Islet precursor cell (in vitro differentiated cells): ENCODE results near the gene STIP1.
A peak's percentile ranks its signal among the peaks of the same experiment; 100 is the strongest.
"Not testable (repeated sequence)": the region's sequence is repeated elsewhere in the genome, so short reads cannot be mapped to it uniquely, and the experiment has no call there.

Source experiments
- DNase-seq: peaks from one replicate; pipeline ENCODE4 v3.0.0-alpha.2; 2018

STIP1 gene

DNA sequence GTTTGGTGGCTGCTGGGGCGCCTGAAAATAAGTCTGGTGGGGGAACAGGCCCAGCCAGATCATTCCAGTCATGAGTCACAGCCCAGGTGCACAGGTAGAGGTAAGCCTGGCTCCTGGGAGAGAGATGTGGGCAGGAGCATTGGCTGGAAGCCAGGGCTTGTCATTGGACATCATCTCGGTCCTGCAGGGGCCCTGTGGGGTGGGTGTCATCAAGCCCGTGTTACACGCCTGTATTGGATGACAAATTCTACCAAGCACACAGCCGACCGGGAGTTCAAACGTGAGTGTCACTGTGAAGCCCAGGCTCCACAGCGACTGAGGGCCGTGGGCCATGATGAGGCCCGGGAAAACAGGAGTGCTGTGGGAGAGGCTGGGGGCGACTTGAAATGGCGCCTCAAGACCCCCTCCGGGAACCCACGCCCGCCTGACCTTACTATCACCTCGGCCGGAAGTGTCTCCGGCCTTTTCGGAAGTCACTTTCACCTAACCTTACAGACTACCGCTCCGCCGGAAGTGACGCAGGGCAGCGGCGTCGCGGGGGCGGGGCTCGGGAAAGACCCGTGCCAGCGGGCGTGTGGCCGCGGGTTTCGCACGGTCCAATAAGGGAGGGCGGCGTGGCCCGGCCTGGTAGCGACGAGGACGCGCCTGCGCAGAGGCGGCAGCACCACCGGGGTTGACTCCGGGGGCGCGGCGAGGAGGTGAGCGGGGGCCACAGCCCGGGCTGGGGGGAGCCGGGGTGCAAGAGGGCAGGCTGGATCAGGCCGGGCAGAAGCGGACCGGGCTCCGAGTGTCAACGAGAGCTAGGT, 54.7 kb downstream of the STIP1 start, which contains the start of gene FKBP2:
TSS of gene FKBP2 (plus strand) at position 661 of the 806 bp plus-strand sequence. CDS start 1,293 bp downstream, outside the sequence.
- peak; percentile 99 for DNase-seq

DNA sequence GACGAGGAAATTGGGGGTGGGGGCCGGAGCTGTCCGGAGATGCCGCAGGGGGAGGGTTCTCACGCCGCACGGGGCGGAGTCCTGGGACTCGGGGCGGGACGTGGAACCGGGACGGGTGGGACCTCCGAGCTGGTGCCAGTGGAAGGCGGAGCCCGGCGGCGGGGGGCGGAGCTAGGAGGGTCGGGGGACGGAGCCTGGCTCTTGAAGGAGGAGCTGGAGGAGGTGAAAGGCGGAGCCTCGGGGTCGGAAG, 55.2 kb downstream of the STIP1 start:
- DNase-seq: peak; percentile 100

DNA sequence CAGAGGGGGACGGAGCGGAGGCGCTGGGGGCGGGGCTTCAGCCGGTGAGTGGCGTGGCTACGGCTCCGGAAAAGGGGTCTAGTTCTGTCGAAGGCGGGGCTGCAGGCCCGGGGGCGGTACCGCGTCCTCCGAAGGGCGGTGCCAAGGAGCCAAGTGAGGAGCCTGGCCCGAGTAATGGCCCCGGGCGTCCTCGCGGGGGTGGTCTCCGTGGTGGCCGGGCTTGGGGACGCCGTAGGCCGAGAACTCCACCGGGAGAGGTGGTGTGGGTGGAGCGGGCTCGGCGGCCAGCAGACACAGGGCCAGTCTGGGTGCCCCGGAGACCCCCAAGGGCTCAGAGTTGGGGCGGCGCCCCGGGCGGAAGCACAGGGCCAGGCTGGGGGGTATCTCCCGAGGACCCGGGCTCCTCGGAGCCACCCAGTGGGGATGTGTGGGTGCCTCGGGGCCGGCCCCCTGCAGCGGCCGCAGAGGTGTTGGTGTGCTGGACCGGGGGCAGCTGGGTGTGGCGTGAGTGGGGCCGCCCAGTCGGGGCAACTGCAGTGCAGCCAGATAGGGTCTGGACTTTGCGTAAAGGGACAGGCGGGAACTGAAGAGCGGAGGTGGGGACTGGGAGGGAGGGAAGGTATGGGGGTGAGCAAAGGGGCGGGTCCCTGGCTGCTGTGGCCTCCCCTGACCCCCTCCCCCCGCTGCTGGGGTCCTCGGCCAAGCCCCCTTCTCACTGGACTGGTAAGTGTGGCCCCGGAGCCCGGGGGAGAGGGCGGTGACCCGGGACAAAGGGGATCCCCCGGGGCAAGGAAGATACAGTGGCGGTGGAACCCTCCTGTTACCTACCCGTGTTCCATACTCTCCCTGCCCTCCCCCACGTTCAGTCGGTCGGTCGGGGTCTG, 55.8 kb downstream of the STIP1 start:
- peak; percentile 79 for DNase-seq

DNA sequence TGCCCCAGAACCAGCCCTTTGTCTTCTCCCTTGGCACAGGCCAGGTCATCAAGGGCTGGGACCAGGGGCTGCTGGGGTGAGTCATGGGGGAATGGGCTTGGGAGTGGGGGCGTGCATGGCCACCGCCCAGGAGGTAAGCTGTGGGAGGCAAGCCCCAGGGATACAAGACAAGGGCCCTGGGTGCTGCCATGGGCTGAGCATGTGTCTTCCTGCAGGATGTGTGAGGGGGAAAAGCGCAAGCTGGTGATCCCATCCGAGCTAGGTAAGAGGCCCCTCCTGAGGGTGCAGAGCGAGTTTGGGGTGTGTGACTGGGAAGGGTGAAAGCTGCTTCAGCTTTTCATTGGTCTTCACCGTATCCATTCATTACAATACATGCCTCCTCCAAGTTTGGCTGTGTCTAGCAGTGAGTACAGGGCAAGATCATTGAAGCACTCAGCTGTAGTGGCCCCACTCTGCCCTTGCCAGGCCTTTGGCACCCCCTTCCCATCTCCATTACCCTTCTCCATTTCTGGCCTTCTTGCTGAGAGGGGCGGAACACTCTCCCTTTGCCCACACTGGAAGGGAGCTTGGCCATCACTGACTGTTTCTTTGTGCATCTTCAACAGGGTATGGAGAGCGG, 57.4 kb downstream of the STIP1 start:
- no peak for DNase-seq

DNA sequence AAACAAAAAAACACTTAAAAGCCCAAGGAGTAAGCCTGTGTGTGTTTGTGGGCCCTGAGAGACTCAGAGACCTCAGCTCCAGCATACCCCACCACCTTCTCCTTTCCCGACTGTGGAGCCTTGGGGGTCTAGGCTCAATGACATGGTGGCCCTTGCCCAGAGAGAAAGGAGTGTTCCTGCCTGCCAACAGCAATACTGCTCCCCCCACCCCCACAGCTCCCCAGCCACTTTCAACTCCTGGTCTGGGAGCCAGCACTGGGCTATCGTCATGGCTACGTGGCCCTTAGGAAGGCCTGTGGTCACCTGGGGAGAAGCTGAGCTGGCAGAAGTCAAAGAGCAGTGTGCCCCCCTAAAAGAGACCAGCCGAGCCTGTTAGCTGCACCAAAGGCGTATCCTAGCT, 58.1 kb downstream of the STIP1 start:
- no peak for DNase-seq

DNA sequence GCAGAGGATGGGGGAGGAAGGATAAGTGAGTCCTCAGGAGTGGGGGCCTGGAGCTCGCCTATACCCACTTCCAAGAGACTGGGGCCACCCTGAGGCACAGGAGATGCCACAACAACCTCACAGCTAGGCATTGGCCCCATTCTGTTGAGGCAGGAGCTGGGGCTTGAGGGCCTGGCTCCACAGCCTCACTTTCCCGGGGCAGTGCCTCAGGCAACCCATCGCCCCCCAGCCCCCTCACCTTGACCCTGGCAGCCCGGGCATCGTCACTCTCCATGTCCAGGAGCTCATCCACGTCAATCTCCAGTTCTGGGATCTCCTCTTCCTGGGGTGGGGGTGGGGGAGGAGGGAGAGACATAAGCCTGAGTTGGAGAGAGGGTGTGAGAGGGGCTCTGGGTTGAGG, 59.0 kb downstream of the STIP1 start:
- no peak for DNase-seq

DNA sequence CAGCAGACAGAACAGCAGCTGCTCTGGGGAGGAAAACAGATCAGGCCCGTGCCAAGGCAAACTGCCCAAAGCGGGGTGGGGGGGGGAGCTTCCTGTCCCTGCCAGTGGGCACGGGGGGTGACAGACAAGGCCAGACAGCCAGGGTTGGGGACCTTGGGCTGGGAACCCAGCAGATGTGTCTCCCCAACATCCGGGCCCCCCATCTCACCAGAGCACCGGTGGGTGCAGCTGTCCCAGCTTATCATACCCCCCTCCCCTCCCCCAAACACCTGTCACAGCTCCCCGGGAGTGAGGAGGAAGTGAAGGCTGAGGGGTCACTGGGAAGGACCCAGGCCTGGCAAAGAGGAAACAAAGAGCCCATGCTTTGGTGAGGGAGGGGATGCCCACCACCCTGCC, 59.4 kb downstream of the STIP1 start:
- no peak for DNase-seq

DNA sequence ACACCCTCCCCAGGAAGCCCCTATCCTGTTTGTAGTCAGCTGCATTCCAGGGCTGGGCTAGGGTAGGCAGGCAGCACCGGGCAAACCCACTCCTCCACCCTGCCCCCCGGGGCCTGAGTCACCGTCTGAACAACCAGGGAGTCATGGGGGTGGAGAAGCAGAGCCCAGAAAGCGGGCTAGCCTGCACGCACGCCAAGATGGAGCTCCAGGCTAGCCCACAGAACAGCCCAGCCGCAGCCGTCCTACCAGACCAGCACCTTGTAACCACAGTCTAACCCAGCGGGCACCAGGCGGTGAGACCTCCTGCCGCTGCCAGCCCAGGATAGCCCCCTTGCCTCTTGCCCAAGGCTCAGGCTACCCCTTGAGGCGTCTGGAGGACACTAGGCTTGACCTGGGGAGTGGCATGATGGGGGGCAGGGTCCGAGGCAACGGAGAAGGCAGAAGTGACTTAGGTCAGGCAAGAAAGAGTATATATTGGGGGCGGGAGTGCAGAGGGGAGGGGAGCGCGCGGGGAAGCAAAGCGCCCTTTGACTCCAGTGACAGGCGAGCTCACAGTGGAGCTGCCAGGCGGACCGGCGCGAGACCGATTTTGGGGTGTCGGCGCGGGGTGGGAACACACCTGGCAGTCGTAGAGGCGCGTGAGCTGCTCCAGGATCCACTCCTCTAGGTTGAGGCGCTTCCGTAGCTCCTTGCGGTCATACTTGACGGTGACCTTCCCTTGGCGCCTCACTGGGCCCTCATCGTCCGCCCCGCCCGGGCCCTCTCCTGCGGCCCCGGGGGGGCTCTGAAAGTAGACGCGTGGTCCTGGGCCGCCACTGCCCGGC, 60.0 kb downstream of the STIP1 start:
- DNase-seq: peak; percentile 98

DNA sequence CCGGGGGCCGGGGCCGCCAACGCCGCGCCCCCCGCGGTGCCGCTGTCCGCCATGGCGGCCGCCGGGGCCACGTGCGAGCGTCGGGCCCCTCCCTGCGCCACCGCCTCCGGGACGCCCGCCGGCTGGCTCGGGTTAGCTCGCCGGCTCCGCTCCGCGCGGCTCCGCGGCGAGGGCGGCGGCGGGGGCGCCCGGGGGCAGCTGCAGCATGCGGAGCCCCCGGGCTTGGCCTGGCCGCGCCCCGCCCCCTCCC, 60.6 kb downstream of the STIP1 start:
- not testable (repeated sequence) for DNase-seq

DNA sequence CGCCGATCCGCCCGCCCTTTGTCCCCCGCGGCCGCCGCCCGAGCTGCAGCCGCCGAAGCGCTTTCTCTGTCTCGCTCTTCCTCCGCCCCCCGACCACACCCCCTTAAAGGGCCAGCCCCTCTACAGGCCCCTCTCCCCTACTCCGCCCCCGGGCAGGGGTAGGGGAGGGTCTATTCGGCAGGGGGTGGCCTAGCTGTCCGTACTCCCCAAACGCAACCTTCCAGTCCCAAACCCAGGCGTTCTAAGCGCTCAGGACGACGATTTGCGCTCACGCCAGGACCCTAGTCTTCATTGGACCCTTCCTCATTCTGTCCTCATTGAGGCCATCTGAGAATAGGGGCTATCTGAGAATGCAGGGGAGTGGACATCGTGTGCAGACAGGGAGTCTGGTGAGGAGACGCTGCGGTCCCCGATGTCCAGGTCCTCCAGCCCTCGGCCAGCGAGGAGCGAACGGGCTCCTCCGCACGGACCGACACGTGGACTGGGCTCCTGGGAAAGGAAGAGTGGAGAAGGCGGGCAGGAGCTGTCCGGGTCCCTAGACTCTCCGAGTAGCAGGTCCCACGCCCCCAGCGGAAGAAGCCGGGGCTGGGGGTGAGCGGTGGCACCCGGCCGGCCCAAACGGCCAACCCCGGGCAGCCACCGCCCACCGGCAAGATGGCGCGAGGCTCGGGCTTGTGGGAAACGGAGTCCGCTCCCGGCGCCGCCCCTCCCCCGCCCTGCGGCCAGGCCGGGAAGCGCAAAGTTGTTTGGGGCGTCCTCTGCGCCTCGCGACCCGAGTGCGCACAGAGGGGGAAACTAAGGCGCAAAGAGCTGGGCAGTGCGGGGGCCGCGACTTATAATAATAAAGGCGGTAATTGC, 61.1 kb downstream of the STIP1 start, which contains the start of gene PPP1R14B:
TSS of gene PPP1R14B (minus strand) at position 73 of the 858 bp plus-strand sequence. CDS start 270 bp downstream, outside the sequence.
- peak; percentile 95 for DNase-seq

DNA sequence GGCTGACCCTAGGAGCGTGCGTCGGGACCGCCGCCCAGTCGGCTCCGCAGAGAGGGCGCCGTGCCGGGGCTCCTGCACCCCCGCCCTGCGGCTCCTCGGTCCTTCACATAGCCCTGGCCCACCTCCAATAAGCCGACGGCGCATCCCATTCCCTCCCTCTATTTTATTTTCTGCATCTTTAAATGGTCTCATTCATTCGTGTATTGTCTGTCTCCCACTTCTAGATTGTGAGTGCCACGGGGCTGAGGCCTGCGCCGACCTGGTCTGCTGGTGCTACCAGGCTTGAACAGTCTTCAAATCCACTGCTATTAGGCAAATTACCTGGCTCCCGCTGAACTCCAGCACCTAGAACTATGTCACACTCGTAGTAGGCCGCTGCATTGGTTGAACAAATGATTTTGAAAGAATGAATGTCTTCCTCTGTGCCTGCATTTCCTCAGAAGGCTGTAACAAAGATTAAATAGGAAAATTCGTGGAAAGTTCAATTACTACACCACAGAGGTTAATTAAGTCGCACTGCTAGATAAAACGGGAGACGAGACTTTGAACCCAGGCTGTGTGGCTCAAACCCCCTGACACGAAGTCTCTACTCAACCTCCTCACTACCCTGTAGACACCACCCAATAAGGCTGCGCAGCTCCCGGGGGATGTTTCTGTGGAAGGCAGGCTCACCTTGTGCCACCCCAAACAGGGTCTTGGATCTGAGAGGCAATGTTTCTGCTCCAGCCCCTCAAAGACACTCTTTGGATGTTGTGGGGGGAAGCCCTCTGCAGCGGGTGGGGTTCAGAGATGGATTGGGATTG, 62.0 kb downstream of the STIP1 start:
- no peak for DNase-seq

DNA sequence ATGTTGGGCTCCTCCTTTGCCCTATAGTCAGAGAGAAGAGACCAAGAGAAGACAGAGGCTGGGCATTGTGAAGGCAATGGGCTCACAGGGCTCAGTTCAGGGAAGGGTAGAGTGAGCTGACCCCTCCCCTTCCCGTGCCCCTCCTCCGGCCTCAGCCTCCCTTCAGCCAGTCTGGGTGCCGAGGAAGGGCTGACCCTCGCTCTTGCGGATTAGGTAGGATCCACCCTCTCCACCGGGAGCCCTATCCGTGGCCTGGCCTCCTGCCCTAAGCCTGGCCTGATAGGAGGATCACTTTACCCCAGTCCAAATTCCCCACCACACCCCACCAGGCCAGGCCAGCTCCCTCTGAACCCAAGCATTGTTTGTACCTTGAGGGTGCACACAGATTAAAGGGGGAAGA, 62.6 kb downstream of the STIP1 start:
- no peak for DNase-seq

DNA sequence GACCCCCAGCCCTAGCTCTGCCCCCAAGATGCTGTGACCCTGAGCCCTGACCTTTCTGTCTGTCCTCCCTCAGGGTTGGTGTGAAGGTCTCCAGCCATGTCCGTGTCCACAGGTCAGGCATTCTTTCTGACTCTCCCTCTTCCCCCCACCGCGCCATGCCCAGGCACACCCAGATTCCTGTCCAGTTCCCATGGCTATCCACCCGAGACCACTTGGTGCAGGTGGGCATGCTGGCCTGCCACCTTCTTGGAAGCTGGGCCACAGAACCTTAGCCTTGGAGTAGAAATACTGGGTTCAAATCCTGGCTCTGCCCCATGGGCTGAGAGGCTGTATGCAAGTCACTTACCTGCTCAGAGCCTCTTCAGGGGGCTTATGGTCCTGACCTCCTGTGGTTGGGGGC, 63.1 kb downstream of the STIP1 start:
- DNase-seq: no peak

DNA sequence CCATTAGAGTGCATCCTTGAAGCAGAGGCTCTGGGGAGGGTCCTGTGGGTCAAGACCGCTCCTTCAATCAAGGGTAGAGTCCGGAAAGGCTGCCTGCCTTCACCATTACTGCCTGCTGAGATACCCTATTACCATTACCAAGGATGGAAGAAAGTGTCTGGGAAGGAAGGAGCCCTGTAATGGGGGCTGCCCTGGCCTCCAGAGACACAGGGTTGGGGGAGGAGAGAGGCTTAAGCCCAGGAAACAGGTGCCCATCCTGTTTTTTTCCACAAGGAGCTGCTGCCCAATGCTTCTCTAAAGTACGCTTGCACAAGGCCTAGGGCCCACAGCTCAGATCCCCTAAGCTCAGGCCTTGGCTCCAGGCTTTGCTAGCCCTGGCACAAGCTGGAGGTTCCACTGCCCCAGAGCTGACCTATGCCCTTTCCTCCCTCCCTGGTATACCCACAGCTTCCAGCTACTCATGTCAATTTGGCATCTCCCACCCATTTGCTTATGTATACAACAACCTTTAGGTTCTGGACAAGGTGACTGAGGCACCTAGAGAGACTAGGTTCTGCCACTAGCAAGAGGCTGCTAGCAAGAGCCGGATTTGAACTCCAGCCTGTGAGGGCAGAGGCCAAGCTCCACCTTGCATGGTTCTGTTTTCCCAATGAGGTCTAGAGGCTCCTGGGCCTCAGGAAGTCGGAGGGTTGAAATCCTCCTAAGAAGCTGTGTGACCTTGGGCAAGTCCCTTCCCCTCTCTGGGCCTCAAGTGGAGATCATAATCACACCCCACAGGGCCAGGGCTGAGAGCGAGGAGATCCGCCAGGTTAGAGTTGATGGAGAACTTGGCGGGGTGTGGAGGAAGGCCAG, 63.8 kb downstream of the STIP1 start:
- no peak for DNase-seq

DNA sequence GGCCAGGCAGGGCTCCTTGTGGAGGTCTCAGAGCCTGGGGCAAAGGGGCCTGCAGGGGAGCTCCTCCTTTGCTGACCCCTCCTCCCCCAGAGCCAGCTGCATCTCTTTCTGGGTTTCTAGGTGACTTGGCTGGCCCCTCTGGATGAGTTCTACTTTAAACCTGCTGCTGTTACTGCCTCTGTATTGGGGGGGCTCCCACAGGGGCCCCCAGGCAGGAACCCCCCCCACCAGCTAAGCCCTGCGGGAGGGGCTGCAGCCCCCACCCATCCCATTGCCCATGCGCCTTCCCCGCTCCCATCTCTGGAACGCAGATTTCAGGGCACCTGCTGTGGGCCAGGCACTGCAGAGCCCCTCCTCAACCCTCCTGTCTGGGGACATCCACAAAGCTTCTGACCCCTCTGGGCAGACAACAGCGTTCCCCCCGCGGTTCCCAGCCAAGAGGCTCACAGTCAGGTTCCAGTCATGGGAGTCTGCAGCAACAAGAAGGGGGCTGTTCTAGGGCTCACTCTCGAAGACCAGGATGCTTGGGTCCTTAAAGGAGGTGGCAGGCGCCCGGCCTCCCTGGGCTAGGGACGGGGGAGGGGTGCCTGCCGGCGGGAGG, 64.5 kb downstream of the STIP1 start:
- DNase-seq: no peak

DNA sequence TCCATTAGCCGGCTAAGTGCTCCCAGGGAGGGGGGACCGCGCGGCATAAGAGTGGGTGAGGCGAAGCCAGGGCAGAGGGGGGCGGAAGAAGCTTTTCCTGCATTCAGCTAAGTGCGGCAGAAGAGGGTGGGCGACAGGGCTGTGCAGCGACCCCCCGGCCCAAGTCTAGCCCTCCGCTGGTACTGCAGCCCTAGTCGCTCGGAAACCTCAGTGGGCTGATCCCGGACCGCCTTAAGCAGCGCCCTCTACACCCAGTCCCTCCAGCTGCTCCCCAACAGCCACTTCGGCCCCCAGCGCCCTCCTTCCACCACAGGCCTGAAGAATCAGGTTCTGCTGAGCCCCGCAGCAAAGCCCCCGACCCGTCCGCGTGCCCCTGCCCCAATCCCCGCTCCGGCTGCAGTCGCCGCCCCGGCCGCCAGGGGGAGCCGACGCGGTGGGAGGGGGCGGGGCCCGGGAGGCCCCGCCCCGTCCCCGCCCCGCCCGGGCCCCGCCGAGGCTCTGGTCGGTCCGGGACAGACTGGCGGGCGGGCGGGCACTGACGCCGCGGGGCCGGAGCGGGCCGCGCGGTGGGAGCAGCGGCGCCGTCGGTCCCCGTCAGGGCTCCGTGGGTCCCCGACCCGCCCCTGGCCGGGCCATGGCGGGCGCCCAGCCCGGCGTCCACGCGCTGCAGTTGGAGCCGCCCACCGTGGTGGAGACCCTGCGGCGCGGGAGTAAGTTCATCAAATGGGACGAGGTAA, 65.2 kb downstream of the STIP1 start, which contains the start of gene PLCB3:
TSS of gene PLCB3 (plus strand) at position 515 of the 737 bp plus-strand sequence. CDS start at position 635, 120 bp downstream.
- DNase-seq: peak; percentile 79

DNA sequence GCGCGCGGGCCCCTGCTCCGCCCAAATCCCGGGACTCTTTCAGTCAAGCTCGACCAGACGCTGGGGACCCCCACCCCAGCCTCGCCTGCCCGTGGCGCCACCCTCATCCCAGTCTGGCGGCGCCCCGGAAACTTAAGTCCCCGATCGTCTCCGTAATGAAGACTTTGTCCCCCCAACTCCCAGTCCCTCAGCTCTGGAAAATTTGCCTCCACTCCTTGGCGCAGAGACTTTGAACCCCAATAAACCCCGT, 65.7 kb downstream of the STIP1 start:
- no peak for DNase-seq

DNA sequence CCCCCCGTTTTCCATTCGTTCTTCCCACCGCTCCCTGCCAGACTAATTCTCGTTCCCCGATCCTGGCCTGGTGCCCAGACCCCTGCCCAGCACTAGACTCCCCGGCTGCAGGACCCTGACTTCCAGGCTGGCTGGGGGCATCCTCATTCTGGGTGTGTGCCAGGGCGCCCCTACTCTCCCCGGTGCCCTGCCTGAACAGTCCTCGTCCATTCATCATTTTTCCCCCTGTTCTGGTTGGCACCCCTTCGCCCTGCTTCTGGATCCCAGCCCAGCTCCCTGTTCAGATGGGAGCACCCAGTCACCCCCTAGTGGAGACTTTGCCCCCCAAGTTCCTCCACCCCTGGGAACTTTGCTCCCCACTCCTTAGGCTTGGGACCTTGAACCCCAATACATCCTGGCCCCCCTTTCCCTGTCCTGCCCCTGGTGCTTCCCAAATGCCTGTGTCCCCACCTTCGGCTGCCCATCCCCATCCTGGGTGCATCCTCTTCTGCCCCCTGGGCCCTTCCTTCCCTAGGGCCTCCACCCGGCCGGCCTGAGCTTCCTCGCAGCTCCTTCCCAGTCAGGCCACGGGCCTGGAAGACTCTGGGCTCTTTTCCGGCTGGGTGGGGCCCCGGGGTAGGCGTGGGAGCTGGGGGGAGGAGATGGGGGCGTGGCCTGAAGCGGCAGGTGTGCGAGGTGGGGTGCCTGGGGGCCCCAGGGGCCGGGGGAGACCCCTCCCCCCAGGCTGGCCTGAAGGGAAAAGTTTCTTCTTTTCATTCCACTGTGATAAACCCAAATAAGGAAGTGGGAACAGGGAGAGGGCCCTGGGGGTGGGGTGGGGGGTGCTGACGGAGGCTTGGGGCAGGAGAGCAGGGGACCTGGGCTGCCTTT, 66.3 kb downstream of the STIP1 start:
- DNase-seq: peak; percentile 75
